NCI-H2029 (cell line): Measurements from ENCODE around the gene HIBCH.
"Not testable (repeated sequence)": the region's sequence is repeated elsewhere in the genome, so short reads cannot be mapped to it uniquely, and the experiment has no call there.

Experiments
- DNase-seq: peaks from one replicate; lab custom pipeline; 2025; lab: John Stamatoyannopoulos, UW

The HIBCH gene

DNA sequence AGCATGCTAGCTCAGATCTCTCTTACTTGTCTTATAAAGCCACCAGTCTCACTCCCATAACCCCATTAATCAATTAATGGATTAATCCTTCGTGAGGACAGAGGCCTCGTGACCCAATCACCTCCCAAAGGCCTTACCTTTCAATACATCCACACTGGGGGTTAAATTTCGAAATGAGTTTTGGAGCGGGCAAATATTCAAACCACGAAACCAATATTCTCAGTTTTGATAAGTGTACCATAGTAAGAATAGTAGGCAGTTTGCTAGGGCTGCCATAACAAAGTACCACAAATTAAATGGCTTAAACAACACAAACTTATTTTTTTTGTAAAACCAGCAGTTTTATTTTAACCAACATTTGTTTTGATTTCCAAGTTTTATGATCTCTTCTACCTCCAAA, 15.2 kb downstream of the HIBCH start:
- DNase-seq, result no peak

DNA sequence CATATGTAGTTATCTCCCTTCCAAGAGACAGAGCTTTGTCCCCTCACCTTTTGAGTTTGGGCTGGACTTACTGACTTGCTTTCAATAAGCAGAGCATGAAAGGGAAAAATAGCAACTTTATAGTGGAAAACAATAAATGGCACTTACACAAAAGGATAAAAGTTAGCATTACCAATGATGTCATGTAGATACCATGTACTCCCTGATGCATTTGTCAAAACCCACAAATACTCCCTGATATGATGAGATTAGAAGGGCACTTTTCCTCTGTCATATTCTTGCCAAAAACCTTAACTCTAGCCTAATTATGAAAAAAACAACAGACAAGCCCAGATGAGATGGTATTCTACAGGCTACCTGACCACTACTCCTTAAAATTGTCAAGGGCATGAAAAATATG, 16.0 kb downstream of the HIBCH start:
- no peak for DNase-seq

DNA sequence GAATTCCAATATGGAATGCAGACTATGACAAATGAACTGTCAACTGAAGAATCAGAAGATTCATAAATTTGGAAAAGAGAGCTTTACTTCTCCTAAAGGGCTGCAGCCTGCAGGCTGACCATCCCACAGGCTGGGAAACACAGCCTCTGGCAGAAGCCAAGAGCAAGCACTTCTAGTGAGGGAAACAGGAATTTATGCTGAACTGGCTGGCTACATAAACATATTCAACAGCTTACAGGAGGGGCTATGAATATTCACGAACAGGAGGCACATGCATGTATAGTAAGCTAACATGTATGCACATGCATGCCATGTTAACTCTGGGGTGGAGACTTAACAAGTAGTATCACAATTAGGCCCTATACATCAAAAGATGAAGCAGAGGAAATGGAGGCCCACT, 17.6 kb downstream of the HIBCH start:
- no peak for DNase-seq

DNA sequence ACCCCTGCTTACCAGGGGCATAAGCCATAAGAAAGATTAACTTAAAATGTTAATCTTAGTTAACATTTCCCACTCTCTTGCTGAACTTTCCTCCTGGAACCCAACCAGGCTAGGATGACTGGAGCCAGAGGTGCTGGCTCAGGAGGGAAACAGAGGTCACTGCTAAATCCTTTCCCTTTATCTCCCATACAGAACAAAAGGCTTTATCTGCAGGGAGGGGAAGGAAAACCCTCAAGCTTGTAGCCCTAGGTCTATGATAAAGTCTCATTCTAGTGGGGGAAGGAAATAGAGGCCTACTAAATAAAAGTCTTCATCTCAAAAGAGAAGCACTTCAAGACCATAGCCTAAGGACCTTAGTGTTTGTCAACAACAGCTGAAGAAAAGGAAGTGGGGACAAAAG, 18.6 kb downstream of the HIBCH start:
- no peak for DNase-seq

DNA sequence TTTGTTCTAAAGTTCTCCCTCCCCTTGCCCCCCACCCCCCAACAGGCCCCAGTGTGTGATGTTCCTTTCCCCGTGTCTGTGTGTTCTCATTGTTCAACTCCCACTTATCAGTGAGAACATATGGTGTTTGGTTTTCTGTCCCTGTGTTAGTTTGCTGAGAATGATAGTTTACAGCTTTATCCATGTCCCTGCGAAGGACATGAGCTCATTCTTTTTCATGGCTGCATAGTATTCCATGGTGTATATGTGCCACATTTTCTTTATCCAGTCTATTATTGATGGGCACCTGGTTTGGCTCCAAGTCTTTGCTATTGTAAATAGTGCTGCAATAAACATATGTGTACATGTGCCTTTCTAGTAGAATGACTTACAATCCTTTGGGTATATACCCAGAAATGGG, 21.7 kb downstream of the HIBCH start:
- DNase-seq, result not testable (repeated sequence)

DNA sequence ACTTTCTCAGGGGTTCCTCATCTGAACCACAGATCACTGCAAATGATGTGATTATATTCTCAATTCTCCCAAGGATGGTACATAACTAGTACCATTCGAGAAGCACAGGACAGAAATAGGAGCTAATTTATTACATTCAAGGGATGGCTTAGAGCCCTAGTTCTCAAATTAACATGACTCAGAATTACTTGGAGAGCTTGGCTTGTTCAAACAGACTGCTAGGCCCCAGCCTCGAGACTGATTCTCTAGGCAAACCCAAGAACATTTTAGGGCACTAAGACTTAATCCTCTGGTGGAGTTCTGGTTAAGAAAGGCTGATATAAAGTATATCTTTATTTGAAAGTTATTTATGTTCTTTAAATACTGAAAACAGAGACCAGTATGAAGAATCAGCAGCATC, 35.8 kb downstream of the HIBCH start:
- DNase-seq, result no peak

DNA sequence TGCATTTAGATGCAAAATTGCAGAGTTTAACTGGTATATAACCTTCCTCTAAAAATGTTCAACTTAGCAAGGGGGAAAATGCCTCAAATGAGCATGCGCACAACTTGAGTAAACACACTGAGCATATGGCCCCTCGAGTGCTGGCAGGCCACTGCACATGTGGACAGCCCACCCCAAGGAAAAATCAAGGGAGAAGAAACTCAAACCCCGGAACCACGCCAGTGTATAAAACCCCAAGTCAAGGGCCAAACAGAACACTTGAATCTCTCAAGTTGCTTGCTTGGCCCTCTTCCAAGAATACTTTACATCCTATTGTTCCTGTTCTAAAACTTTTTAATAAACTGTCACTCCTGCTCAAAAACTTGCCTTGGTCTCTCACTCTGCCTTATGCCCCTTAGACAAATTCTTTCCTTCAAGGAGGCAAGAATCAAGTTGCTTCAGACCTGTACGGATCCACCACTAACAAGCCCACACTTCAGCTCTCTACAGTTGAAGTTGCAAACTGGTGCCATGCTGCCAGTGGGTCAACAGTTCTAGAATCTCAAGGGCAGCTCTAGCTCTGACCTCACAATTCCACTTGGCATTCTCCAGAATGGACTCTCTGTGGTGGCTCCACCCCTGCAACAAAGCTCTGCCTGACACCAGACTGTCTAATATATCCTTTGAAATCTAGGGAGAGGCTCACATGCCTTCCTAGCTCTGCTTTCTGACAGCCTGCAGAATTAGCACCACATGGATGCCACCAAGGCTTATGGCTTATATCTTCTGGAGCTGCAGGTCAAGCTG, 38.9 kb downstream of the HIBCH start:
- DNase-seq, result no peak

DNA sequence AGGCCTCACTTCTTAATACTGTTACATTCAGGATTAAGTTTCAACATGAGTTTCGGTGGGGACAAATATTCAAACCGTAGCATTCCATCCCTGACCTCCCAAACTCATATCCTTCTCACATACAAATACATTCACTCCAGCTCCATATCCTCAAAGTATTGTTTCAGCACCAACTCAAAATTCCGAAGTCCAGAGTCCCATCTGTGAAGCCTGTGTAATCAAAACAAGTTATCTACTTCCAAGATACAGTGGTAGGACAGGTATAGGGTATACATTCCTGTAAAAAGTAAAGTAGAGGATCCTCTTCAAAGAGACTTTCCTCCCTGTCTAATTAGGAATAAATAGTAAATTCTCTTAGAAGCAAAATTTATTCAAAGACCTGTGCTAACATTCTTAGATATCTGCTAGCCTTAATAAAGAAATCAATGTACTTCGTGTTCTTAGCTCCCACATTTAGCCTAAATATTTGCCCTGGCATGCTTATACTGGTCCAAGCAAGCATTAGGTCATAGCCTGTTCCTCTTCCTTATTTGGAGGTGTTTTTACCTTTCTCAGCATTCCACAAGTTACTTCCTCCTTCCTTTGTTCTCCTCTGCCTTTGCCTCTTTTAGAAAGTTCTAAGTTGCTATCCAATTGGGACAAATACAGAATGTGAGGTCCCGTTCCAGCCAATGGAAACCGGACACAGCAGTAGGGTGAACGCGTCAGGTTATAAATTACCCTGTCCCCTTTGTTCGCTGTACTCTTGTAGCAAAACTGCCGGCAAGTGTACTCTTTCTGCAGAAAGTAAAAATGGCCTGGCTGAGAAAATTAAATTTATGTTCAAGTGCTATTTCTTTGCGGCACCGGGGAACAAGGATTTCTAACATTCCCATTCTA, 40.1 kb downstream of the HIBCH start:
- not testable (repeated sequence) for DNase-seq

DNA sequence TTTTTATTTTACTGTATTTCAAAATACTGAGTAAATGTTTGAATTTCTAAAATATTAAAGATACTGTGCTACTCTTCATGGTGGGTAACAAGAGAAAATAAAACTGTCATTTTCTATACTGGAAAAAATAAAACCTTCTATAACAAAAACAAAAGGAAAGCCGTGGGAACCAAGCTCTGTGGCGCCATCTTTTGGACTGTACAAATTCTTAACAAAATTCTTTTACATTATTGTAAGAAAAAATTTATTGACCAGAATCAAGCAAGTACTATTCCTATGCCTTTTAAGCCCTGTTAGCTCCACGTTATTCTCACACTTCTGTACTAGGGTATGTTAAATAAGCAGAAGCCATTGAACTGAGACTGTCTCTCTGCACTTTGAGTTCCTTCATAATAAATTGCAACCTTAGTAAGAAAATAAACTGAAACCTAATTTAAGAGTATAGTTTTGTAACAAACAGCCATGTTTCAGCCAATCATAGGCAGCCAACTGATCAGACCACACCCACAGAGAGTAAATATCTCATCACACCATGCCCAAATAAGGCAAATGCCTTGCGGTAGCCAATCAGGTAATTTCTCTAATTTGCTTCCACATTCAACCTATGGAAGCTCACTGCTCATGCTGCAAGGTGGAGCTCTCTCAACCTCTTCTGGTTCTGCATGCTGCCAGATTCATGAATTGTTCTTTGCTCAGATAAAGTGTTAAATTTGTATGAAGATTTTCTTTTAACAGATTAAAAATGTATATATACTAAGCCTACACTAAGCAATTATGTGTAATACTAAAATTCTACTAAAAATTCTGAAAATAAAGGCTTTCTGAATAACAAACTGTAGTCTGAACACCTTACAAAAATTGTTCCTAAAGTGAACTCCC, 42.2 kb downstream of the HIBCH start:
- DNase-seq, result peak; percentile 21

DNA sequence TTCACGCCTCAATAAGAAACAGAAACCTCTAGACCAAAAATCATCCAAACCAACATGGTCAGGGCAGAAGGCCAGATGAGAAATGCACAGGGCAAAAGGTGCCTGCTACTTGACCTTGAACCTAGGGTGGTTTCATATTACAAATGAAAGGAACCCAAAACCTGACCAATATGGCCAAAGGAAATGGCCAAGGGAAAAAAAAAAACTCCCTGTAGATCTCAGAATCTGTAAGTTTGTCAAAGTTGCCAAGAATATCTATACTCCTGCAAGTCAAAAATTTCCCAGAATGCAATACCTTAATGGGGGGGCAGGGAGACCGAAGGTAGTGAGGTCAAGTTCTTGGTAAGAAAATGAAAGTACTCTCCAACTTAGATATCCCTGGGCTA, 47.2 kb downstream of the HIBCH start:
- DNase-seq, result no peak

DNA sequence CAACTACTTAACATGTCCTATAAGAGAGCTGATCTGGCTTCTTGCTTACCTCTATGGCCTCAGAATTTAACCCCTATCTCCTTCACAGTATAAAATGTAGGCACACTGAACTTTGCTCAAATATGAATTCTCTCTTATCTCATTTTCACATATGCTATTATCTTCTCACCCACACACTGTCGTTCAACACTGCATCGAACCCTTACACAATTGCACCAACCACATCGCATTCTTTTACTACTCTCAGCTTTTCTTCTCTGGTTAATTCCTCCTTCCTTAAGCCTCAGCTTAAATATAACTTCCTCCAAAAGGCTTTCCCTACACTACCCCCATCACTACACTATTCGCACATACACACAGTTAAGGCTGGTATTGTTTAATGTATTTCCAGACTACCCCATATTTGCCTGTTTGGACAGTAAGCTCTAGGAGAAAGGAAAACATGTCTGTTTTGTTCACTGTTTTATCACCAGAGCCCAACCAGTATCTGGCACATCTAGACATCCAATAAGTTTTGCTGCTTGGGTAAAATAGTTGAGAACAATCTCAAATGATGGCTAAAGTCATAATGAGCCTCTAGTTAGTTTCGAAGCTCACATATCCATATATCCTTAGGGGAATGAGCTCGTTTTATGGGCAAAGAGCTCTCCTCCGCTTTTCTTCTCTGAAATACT, 47.7 kb downstream of the HIBCH start:
- no peak for DNase-seq

DNA sequence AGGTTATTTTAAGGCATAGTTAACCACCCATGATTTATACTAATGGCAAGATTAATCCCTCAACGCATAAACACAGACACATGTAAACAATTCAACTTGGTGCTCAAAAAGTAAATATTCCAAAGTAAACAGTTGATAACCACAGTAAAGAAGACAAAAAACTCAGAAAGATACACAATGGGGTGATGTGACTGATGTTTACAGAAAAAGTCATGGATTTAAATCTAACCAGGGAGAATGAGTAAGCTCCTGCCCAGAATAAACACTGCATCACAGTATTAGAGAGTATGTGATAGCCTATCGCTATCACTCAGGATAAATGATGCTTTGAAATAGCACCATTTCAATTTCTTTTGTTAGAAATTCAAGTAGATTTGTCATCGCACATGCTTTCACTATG, 49.3 kb downstream of the HIBCH start:
- DNase-seq, result no peak

DNA sequence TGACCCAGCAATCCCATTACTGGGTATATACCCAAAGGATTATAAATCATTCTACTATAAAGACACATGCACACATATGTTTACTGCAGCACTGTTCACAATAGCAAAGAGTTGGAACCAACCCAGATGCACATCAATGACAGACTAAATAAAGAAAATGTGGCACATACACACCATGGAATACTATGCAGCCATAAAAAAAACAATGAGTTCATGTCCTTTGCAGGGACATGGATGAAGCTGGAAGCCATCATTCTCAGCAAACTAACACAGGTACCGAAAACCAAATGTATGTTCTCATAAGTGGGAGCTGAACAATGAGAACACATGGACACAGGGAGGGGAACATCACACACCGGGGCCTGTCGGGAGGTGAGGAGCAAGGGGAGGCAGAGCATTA, 49.9 kb downstream of the HIBCH start:
- not testable (repeated sequence) for DNase-seq

DNA sequence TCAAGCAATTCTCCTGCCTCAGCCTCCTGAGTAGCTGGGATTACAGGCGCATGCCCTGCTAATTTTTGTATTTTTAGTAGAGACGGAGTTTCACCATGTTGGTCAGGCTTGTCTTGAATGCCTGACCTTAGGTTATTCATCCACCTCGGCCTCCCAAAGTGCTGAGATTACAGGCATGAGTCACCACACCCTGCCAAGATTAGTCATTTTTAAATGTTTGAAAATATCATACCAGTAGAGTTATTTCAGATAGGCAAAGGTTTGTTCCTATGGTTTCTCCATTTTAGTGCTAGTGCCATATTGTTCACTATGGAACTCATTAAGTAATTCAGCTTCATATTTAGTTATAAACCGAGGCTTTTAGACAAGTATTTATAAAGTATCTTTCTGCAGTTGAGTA, 52.3 kb downstream of the HIBCH start:
- DNase-seq, result no peak

DNA sequence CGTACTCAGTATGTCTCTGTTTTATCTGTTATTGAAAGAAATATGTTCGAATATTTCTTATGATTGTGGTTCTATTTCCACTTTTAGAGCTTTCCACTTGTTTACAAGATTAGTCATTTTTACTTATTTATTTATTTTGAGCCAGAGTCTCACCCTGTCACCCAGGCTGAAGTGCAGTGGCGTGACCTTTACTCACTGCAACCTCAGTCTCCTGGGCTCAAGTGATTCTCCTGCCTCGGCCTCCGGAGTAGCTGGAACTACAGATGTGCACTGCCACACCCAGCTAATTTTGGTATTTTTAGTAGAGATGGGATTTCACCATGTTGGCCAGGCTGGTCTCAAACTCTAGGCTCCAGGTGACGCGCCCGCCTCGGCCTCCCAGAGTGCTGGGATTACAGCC, 53.3 kb downstream of the HIBCH start:
- no peak for DNase-seq

DNA sequence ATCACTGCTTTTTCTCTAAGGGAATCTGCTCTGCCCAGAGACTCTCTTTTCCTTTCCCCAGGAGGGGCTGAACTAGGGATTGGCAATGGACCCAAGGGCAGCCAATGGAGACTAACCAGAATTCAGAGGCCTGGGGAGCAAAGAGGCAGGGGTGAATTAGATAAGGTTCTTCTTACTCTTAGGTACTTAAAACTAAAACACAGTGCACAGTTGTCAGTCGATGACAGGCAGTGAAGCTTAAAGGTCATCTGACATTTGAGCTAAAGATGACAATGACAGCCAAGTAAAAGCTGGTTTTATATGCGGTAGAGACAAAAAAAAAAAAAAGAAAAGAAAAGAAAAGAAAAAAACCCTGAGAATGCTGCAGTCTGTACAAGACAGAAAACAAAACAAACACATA, 57.8 kb downstream of the HIBCH start:
- DNase-seq, result no peak

DNA sequence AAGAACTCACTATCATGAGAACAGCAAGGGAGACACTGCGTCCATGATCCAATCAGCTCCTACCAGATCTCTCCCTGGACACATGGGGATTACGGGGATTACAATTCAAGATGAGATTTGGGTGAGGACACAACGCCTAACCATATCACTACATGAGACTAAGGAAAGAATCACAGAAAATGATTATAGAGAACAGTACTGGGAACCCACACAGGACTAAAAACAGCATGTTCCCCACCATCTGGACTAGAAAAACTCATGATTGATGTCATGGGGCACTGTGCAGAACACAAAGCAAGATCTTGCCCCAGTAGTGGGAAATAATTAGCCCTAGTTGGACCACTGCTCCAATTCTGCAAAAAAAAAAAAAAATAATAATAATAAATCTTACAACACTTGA, 63.5 kb downstream of the HIBCH start:
- DNase-seq, result no peak

DNA sequence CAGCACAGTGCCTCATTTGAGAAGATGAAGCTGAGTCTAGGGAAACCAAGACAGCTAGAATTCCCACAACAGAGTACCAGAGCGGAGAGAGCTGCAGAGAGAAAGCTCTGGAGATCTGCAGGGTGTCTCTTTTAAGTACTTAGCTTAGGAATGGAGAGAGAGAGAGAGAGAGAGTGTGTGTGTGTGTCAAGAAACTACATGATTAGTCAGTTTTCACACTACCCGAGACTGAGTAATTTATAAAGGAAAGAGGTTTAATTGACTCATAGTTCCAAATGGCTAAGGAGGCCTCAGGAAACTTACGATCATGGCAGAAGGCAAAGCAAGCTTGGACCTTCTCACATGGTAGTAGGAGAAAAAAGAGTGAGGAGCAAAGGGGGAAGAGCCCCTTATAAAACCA, 64.0 kb downstream of the HIBCH start:
- no peak for DNase-seq

DNA sequence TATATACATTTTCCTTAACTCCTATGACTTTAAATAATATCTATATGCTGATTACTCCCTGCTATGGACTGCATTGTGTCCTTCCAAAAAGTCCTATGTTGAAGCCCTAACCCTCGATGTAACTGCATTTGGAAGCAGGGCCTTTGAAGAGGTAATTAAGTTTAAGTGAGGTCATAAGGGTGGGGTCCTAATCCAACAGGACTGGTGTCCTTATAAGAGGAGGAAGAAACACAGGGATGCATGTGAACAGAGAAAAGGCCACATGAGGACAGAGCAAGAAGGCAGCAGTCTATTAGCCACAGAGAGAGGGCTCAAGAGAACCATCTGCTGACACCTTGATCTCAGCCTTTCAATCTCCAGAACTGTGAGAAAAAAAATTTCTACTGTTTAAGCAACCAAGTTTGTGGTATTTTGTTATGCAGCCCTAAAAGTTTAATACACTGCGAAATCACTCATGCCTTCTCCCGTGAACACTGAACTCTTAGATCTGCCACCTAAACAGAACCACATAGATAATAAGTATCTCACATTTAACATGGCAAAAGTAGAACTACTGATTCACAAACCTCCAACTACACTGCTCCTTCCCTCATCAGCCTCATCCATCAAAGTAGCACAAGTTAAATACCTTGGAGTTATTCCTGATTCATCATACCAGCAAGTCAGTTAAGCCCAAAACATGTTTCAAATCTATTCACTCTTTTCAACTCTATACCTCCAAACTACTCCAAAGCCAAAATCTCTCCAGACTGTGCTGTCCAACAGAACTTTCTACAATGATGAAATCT, 65.4 kb downstream of the HIBCH start:
- DNase-seq, result no peak

DNA sequence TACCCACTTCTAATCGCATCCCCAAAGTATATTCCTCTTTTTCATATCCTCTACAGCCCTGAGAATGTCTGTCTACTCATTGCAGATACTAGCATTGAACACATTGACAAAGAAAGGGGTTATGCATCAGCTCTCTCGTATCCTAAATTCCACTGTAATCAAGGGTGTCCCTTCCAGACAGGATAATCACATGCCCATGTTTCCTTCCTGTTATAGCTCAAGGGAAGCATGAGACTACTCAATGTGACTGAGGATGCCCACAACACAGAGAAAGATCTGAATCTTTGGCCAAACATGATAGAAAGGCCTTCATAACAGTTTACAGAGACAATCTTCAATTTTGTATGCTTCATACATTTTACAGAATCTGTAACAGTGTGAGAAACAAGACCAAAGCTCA, 69.2 kb downstream of the HIBCH start:
- no peak for DNase-seq

DNA sequence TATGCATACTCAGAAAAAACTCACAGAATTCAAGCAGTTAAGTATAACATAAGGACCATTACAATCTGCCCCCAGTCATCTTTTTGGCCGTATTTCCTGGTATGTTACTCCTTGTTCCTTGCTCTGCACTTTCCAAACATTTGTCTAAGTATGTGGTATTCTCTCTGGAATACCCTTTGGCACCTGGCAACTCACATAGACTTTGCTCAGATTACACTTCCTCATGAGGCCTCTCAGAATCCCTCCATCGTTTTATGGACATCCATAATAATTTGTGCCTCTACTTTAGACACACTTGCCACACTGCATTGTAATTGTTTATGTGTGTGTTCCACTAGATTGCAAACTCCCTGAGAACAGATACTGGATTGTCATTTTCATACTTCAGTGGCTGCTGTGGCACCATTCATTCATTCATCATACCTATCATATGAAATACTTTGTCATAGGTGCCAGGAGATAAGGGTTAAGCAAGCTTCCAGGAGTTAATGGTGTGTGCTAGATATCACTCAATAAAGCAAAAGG, 84.0 kb downstream of the HIBCH start:
- no peak for DNase-seq
